ENCODE results near the gene HOMEZ. TPM values are rescaled to one million over a fixed set of nuclear protein-coding genes. Genes with fewer than 3 reads are reported as not detected.

Gene HOMEZ
- total RNA-seq, 4 donors from 2014 or later, result 7.9 to 10.6 (median 9.5) TPM

GRCh38 chr14:23296012-23296777 lies 10.3 kb upstream of the HOMEZ start:
- DNase-seq, result no peak
- Histone ChIP-seq H3K4me3 (no peak overlapping the region), H3K4me1 (peaks cover 16 to 58% (median 27%) of the 10 kb centered on the region in 3 donors), H3K27ac (no peak overlapping the region), H3K9me3 (no peaks in the 10 kb centered on the region), H3K27me3 (peaks cover 0 to 3% (median 0%) of the 10 kb centered on the region in 4 donors), H3K36me3 (peaks cover 0 to 14% (median 0%) of the 10 kb centered on the region in 3 donors)
- TF ChIP-seq POLR2A (IDR thresholded peaks at IDR 0.05), result no peak
- TF ChIP-seq CTCF (IDR thresholded peaks at IDR 0.05), result no peak
- intact Hi-C loops (cut with DNase I), result loop anchor here (10.0 kb wide), 1 partner anchor 111 kb away; the partner anchor contains the start of gene SLC7A8
- WGBS, 2 donors, result 94 to 100% methylated on average over 5 of the region's 7 CpGs

GRCh38 chr14:23294734-23295561 lies 9.0 kb upstream of the HOMEZ start:
- intact Hi-C loops (cut with DNase I), result loop anchor here (10.0 kb wide), 1 partner anchor 110 kb away; the partner anchor contains the start of gene SLC7A8
- H3K4me3 ChIP-seq, result peak overlapping the region in 1 of 4 donors; percentile 33
- no peak for DNase-seq
- peak; percentile 59 to 91 (median 72) for TF ChIP-seq CTCF (IDR thresholded peaks at IDR 0.05)
- TF ChIP-seq POLR2A (IDR thresholded peaks at IDR 0.05), result no peak
- H3K9me3 ChIP-seq, result no peaks in the 10 kb centered on the region
- peaks cover 8 to 49% (median 20%) of the 10 kb centered on the region in 3 donors for H3K4me1 ChIP-seq
- no peak overlapping the region for H3K27ac ChIP-seq
- H3K36me3 ChIP-seq, result peaks cover 0 to 14% (median 0%) of the 10 kb centered on the region in 3 donors
- WGBS, 2 donors, result 28 to 30% methylated on average over 17 to 19 of the region's 24 CpGs
- peaks cover 0 to 6% (median 0%) of the 10 kb centered on the region in 4 donors for H3K27me3 ChIP-seq

DNA sequence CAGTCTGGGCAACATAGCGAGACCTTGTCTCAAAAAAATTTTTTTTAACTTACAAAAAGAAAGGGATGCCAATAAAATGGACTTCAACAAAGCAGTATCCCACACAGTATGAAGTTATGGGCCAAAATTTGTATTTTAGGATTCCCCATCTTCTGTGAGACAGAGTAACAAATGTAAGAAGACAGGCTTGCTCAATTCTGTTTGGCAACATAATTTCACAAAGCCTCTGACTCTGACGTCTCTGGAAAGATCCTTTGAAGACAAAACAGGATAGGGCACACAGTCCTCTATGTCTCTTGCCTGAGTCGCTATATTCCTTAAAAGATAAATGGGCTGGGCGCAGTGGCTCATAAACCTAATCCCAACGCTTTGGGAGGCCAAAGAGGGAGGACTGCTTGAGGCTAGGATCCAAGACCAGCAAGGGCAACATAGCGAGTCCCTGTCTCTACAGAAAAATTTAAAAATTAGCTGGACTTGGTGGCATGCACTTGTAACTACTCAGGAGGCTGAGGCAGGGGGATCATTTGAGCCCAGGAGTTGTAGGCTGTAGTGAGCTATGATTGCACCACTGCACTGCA lies 1.1 kb upstream of the HOMEZ start:
- no peak for DNase-seq
- intact Hi-C loops (cut with DNase I), result no loop called here
- 42 to 60% methylated on average over 5 to 6 of the region's 6 CpGs for WGBS, 2 donors
- peak overlapping the region; percentile 82 to 99 (median 96) for H3K4me3 ChIP-seq
- no peaks in the 10 kb centered on the region for H3K9me3 ChIP-seq
- peaks cover 0 to 10% (median 0%) of the 10 kb centered on the region in 3 donors for H3K36me3 ChIP-seq
- TF ChIP-seq CTCF (IDR thresholded peaks at IDR 0.05), result no peak
- TF ChIP-seq POLR2A (IDR thresholded peaks at IDR 0.05), result no peak
- H3K4me1 ChIP-seq, result peaks cover 13 to 45% (median 15%) of the 10 kb centered on the region in 3 donors
- peaks cover 0 to 6% (median 0%) of the 10 kb centered on the region in 4 donors for H3K27me3 ChIP-seq
- peak overlapping the region; percentile 95 to 100 (median 98) for H3K27ac ChIP-seq

DNA sequence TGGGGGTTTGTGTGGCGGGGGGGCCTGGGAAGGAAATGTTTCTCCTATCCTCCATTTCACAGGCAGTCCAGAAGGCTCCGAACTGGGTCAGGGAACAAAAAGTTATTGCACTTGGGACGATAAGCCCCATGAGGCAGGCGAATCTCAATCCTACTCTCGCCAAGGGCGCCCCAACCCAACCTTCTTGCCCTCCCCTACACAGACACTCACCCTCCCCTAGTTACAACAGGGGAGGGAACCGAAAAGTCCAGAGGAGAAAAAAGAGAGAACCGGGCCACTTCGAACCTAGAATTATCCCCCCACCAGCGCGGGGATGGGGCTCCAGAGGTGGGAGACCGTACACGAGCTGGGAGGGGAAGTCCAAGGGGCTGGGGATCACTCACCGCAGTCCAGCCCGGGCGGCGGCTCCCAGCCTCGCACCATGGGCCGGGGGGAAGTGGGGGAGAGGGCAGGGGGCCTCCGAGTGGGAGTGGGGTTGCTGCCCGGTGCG lies 357 bp downstream of the HOMEZ start:
- Histone ChIP-seq H3K4me3 (peak overlapping the region; percentile 82 to 99 (median 96)), H3K4me1 (peaks cover 13 to 45% (median 15%) of the 10 kb centered on the region in 3 donors), H3K36me3 (peaks cover 0 to 17% (median 0%) of the 10 kb centered on the region in 3 donors), H3K9me3 (no peaks in the 10 kb centered on the region), H3K27ac (peak overlapping the region; percentile 95 to 100 (median 98)), H3K27me3 (no peaks in the 10 kb centered on the region)
- DNase-seq, result no peak
- intact Hi-C loops (cut with DNase I), result no loop called here
- TF ChIP-seq POLR2A (IDR thresholded peaks at IDR 0.05), result no peak
- no peak for TF ChIP-seq CTCF (IDR thresholded peaks at IDR 0.05)
- 0% methylated on average over 5 to 11 of the region's 22 CpGs for WGBS, 2 donors
